Calu3 (cell line): Measurements from ENCODE around the gene FOXA2. TPM values are rescaled to one million over a fixed set of nuclear protein-coding genes. Genes with fewer than 3 reads are reported as not detected.

Experiments used
- BruUV-seq: library from RNA; stranded (reverse); fragments of 400-500 nt; replicated peaks from 2 replicates; lab custom pipeline; 2021; lab: Mats Ljungman, UMichigan
- CTCF ChIA-PET: fragments of 300-600 bp; sonication (Branson Sonifier 250); formaldehyde crosslinking; loops from one replicate; lab custom pipeline; 2022; ENCODE audit warnings: antibody characterized with exemption; lab: Charles Lee
- DNase-seq: peaks from one replicate; pipeline ENCODE4 v3.0.0; 2022
- H3K27ac Mint-ChIP-seq: one replicate; pipeline ENCODE4 v1.8.0; 2022; ENCODE audit warnings: mixed read lengths; ENCODE audit not compliant: unreplicated experiment
- H3K27me3 Mint-ChIP-seq: one replicate; pipeline ENCODE4 v1.8.0; 2022; ENCODE audit warnings: mixed read lengths; ENCODE audit not compliant: unreplicated experiment
- H3K36me3 Mint-ChIP-seq: one replicate; pipeline ENCODE4 v1.8.0; 2022; ENCODE audit warnings: mild to moderate bottlenecking, moderate library complexity, mixed read lengths; ENCODE audit not compliant: insufficient read depth, unreplicated experiment
- H3K4me1 Mint-ChIP-seq: one replicate; pipeline ENCODE4 v1.8.0; 2022; ENCODE audit warnings: mild to moderate bottlenecking, low read depth, mixed read lengths; ENCODE audit not compliant: unreplicated experiment
- H3K4me3 Mint-ChIP-seq: one replicate; pipeline ENCODE4 v1.8.0; 2022; ENCODE audit warnings: mild to moderate bottlenecking, low read depth, moderate library complexity, mixed read lengths; ENCODE audit not compliant: unreplicated experiment
- H3K9me3 Mint-ChIP-seq: one replicate; pipeline ENCODE4 v1.8.0; 2022; ENCODE audit warnings: low read depth, mixed read lengths; ENCODE audit not compliant: unreplicated experiment
- CTCF ChIP-seq: fragments of 200-600 bp; IDR thresholded peaks from one replicate; pipeline ENCODE4 v1.8.0; 2022; ENCODE audit warnings: antibody characterized with exemption; ENCODE audit not compliant: unreplicated experiment
- intact Hi-C: fragments of 100-400 bp; cut with micrococcal nuclease; formaldehyde crosslinking; loops from one replicate; pipeline ENCODE4 v1.10.0; 2022; ENCODE audit not compliant: unreplicated experiment
- total RNA-seq: library from RNA; stranded (reverse); gene quantifications from 2 replicates; pipeline ENCODE4 v1.2.3, GENCODE V29; 2022

The FOXA2 gene
- total RNA-seq, 1 experiment from 2014 or later = 1.1 TPM

- CTCF ChIA-PET = no interaction called here
- BruUV-seq = no TSS peak
- no peak overlapping the region for H3K4me3 Mint-ChIP-seq
- no peak overlapping the region for H3K27ac Mint-ChIP-seq
- no peak for DNase-seq
- no peaks in the 10 kb centered on the region for H3K9me3 Mint-ChIP-seq
- H3K36me3 Mint-ChIP-seq = no peaks in the 10 kb centered on the region
- no peak for TF ChIP-seq CTCF
- no peaks in the 10 kb centered on the region for H3K27me3 Mint-ChIP-seq
- intact Hi-C loops = loop anchor here (10.0 kb wide), 1 partner anchor 95 kb away; no protein-coding TSS in a partner anchor
- H3K4me1 Mint-ChIP-seq = no peaks in the 10 kb centered on the region
Measured at GRCh38 chr20:22559711-22560318, 24.6 kb downstream of the FOXA2 start.

DNA sequence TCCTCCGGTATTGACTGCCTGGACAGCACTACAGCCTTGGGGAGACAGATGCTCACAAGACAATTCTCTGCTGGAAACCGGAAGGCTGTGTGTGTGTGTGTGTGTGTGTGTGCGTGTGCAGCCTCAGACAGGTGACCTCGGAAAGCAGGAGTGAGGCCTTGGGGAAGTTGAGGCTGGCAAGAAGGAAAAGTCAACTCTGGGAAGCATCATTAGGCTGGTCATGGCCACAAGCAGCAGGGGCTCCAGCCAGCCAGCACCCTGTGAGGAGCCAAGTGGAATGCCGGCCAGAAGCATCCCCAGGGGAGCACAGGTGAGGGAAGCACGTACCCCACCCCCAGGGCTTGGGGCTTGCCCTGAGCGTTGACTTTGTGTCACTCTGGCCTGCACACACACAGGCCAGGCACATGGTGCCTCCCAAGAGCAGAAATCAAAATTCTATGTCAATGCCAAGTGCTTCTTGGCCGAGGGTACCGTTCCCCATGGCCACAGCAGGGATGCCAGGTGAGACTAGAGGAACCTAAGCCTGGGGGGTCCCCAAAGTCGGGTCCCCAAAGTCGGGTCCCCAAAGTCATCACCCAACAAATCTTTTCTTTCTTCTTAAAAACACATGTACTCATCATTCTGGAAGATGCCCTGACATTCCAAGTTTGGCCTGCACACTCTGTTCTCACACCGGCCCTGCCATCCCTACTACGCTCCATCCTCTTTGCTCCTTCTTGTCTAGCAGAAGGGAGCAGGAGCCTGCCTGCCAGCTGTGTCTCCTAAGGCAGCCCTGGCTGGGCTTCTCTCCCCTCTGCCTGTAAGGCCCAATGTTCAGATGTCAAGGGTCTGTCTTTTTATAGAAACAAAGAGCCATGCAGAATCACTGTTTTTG, 26.7 kb downstream of the FOXA2 start:
- intact Hi-C loops = no loop called here
- Mint-ChIP-seq H3K9me3 (no peaks in the 10 kb centered on the region), H3K4me3 (no peak overlapping the region), H3K36me3 (no peaks in the 10 kb centered on the region), H3K27me3 (peaks cover 10% of the 10 kb centered on the region), H3K4me1 (no peaks in the 10 kb centered on the region), H3K27ac (no peak overlapping the region)
- no peak for DNase-seq
- no peak for TF ChIP-seq CTCF
- CTCF ChIA-PET = no interaction called here
- BruUV-seq = no TSS peak

- H3K27me3 Mint-ChIP-seq = peaks cover 14% of the 10 kb centered on the region
- no peak for DNase-seq
- no peaks in the 10 kb centered on the region for H3K9me3 Mint-ChIP-seq
- no TSS peak for BruUV-seq
- no peak for TF ChIP-seq CTCF
- no peaks in the 10 kb centered on the region for H3K36me3 Mint-ChIP-seq
- H3K27ac Mint-ChIP-seq = no peak overlapping the region
- CTCF ChIA-PET = no interaction called here
- no peaks in the 10 kb centered on the region for H3K4me1 Mint-ChIP-seq
- intact Hi-C loops = no loop called here
- no peak overlapping the region for H3K4me3 Mint-ChIP-seq
Measured at GRCh38 chr20:22556565-22557056, 27.8 kb downstream of the FOXA2 start.

GRCh38 chr20:22555791-22556564, 28.4 kb downstream of the FOXA2 start:
- H3K27me3 Mint-ChIP-seq = peaks cover 14% of the 10 kb centered on the region
- no peak for TF ChIP-seq CTCF
- intact Hi-C loops = no loop called here

More at GRCh38 chr20:22555791-22556564, 28.4 kb downstream of the FOXA2 start:
- Mint-ChIP-seq H3K4me3 (no peak overlapping the region), H3K4me1 (no peaks in the 10 kb centered on the region), H3K9me3 (no peaks in the 10 kb centered on the region), H3K36me3 (no peaks in the 10 kb centered on the region), H3K27ac (no peak overlapping the region)
- BruUV-seq = no TSS peak
- no peak for DNase-seq
- CTCF ChIA-PET = no interaction called here
